Measurements from ENCODE around the gene SCARB1.

DNA sequence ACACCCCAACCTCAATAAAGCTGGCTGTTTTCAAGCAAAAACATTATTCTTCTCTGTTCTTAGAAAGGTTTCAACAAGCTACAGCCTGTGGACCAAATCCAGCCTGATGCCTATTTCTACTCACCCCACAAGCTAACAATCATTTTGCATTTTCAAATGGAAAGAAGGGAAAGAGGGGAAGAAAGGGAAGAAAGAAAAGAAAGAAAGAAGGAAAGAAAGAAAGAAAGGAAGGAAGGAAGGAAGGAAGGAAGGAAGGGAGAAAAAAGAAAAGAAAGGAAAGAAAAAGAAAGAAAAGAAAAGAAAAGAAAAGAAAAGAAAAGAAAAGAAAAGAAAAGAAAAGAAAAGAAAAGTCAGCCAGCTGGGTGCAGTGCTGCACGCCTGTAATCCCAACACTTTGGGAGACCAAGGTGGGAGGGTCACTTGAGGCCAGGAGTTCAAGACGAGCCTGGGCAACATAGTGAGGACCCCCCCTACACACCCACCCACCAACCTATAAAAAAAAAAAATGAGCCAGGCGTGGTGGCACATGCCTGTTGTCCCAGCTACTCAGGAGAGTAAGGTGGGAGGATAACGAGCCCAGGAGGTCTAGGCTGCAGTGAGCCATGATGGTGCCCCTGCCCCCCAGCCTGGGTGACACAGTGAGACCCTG, 26.3 kb downstream of the SCARB1 start:
- TF ChIP-seq POLR2A (IDR thresholded peaks at IDR 0.05) (no peak), EP300 (IDR thresholded peaks at IDR 0.05) (no peak)
- TF ChIP-seq, protein P1, sequence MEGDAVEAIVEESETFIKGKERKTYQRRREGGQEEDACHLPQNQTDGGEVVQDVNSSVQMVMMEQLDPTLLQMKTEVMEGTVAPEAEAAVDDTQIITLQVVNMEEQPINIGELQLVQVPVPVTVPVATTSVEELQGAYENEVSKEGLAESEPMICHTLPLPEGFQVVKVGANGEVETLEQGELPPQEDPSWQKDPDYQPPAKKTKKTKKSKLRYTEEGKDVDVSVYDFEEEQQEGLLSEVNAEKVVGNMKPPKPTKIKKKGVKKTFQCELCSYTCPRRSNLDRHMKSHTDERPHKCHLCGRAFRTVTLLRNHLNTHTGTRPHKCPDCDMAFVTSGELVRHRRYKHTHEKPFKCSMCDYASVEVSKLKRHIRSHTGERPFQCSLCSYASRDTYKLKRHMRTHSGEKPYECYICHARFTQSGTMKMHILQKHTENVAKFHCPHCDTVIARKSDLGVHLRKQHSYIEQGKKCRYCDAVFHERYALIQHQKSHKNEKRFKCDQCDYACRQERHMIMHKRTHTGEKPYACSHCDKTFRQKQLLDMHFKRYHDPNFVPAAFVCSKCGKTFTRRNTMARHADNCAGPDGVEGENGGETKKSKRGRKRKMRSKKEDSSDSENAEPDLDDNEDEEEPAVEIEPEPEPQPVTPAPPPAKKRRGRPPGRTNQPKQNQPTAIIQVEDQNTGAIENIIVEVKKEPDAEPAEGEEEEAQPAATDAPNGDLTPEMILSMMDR (IDR thresholded peaks at IDR 0.05): no peak
